A549 treated with CpdA at 1 μM for 4 hours (cell line): ENCODE results near the gene PPP4R3A. TPM values are rescaled to one million over a fixed set of nuclear protein-coding genes. Genes with fewer than 3 reads are reported as not detected.

Source experiments
- total RNA-seq: library from RNA; stranded (reverse); fragments of 200-300 nt; extraction: Qiagen RNA extraction; gene quantifications from 5 replicates; pipeline ENCODE4 v1.2.3, GENCODE V29; 2022; ENCODE audit warnings: low read depth

The PPP4R3A gene
- 68.5 to 104 TPM (median 69.1 TPM) in 5 replicates for total RNA-seq

DNA sequence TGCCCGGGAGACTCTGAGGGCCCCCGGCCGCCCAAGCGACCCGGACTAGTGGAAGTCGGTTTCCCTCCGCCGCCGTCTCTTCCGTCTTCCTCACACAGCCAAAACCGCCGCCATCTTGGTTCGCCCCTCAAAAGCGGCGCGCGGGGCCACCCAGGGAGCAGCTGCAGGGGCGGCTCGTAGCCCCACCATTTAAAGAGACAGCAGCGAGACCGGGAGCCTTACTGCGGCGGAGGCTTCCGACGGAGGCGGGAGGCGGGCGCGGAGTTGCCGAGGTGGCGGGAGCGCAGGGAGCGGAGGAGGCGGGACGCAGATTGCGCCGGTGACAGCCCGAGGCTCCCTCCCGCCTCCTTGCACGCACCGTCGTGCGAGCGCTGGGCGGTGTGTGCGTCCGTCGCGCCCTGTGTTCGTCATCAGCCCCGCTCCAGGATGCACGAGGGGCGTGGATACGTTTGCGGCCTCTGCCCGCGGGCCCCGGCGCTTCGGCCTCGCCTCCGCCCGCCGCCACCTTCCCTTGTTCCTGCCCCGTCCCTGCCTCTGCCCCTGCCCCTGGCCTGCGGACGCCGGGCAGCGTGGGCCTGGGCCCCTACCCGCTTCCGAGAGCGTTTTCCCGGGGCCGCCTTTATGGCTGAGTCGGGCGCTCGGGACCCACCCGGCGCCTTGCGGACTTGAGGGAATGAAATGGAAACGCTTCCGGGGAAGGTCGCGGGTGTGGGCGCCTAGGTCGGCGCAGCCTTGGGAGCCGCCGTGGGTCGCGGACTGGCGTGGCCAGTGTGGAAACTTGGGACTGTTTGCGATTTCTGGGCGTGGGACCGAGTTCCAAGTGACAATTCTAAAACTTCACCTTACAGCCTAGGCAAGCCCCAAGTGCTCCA is at the start of gene PPP4R3A:
TSS of gene PPP4R3A (minus strand) at position 140 of the 872 bp plus-strand sequence. CDS start 663 bp downstream, outside the sequence.

DNA sequence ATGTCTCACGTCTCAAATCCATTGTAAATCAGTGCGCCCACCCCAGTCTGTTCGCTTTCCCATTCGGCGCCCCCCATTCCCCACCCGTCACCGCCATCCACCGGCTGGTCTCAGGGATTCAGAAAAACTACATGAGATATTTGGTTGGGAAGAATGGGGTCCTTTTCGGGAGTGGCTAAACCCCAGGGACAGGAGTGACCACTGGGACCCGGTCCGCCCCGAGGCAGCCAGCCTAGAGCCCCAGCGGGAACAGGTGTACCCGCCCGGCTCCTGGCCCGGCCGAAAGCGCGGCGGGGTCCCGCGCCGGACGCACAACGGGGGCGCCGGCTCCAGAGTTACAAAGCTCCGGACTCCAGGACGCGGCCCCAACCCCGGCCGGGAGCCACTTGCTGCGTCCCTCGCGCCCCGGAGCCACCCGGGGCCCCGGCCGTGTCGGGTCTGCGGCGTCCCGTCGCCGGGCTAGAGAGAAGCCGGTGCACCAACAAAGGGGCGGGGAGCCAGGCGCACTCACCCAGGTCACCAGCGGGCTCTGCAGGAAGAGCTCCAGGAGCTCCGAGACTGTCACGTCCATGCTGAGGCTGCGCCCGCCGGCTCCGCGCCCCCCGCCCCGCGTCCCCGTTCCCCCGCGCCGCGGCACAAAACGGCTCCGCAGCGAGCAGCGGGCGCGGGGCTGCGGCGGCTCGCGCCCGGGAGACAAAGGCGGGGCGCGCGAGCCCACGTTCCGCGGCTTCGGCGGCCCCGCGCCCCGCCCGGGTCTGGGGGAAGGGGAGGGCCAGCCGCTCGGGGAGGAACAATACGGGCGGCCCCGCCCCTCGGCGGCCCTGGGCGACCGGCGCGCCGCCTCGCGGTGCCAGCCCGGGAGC is 92.8 kb downstream of the PPP4R3A start, which contains the start of gene CCDC88C:
TSS of gene CCDC88C (minus strand) at position 701 of the 863 bp plus-strand sequence. CDS start at position 571, 130 bp downstream.

Other genes with a start within 250 kb of the PPP4R3A start
- 5.5 to 6.6 TPM (median 6.2 TPM) in 5 replicates for gene CCDC88C, start 92.5 kb downstream of the PPP4R3A start, total RNA-seq
- gene CATSPERB, start 221.8 kb upstream of the PPP4R3A start, total RNA-seq: not detected in 5 replicates